K562 (cell line): ENCODE measurements around the gene HUNK. TPM values are rescaled to one million over a fixed set of nuclear protein-coding genes. Genes with fewer than 3 reads are reported as not detected.

Source experiments
- ATAC-seq: fragments of 200-7000 bp; cut with Tn5 transposase; 3 replicates; pipeline ENCODE4 v1.9.1; 2020; ENCODE audit warnings: moderate library complexity
- BruUV-seq: library from RNA; stranded (reverse); fragments of 400-500 nt; replicated peaks from 2 replicates; lab custom pipeline; 2021; lab: Mats Ljungman, UMichigan
- CTCF ChIA-PET: fragments of 300-600 bp; formaldehyde crosslinking; extraction: SDS; loops from one replicate; lab custom pipeline; 2021; ENCODE audit warnings: low intra/inter-chr PET ratio; lab: Yijun Ruan, JAX
- POLR2A ChIA-PET: fragments of 300-600, 350-650 bp; sonication (Branson Sonifier 250); formaldehyde crosslinking; extraction: SDS; loops from one replicate; lab custom pipeline; 2021; ENCODE audit warnings: antibody characterized with exemption, inconsistent platforms; lab: Yijun Ruan, JAX
- DNase-seq, 4 experiments: peaks; one replicate each; pipeline versions ENCODE4 v3.0.0 to v3.0.0-alpha.2; 2011 to 2018; ENCODE audit warnings: low spot score in 3 of 4, mixed read lengths in 3 of 4; ENCODE audit errors: extremely low read depth in 1 of 4
- FAIRE-seq: peaks from 2 replicates; lab custom pipeline; 2011; peaks lifted over from hg19 to GRCh38; lab: Jason Lieb, UNC
- H2AFZ ChIP-seq: 2 replicates; pipeline ENCODE4 v1.6.0; 2011; ENCODE audit warnings: low read depth, low read length, control low read depth, inconsistent platforms
- H3K27ac ChIP-seq: fragments of 200-600 bp; 3 replicates; pipeline ENCODE4 v1.8.0; 2011; ENCODE audit warnings: low read depth, mild to moderate bottlenecking, control low read depth, inconsistent platforms, low read length, moderate library complexity, mixed read lengths; ENCODE audit errors: extremely low read depth
- H3K27me3 ChIP-seq, 2 experiments: fragments of 300-600 bp in 1 of 2; 2 replicates in 1 of 2; 3 replicates in 1 of 2; pipeline versions ENCODE4 v1.6.0 to v1.8.0; 2011; ENCODE audit warnings: inconsistent platforms in 2 of 2, low read length in 2 of 2, mild to moderate bottlenecking in 1 of 2, mixed read lengths in 1 of 2, moderate library complexity in 1 of 2; ENCODE audit not compliant: control insufficient read depth in 2 of 2, insufficient read depth in 2 of 2
- H3K36me3 ChIP-seq: fragments of 300-600 bp; 3 replicates; pipeline ENCODE4 v1.8.0; 2011; ENCODE audit warnings: mild to moderate bottlenecking, low read length, inconsistent platforms; ENCODE audit not compliant: control insufficient read depth, insufficient read depth
- H3K4me1 ChIP-seq, 2 experiments: fragments of 200-600 bp in 1 of 2; replicated peaks in 1 of 2; 2 replicates in 1 of 2; 3 replicates in 1 of 2; pipeline versions ENCODE4 v1.5.1 to v1.8.0; 2011; ENCODE audit warnings: inconsistent platforms in 2 of 2, low read length in 2 of 2, mild to moderate bottlenecking in 1 of 2, mixed read lengths in 1 of 2, moderate library complexity in 1 of 2; ENCODE audit not compliant: control insufficient read depth in 2 of 2, insufficient read depth in 2 of 2
- H3K4me2 ChIP-seq: 2 replicates; pipeline ENCODE4 v1.6.1; 2011; ENCODE audit warnings: low read length, control low read depth, inconsistent platforms, mixed read lengths; ENCODE audit not compliant: insufficient read depth
- H3K4me3 ChIP-seq: fragments of 200-600 bp; sonication (generic), shearing (Covaris generic); 2 replicates; pipeline ENCODE4 v1.5.1; 2016; ENCODE audit warnings: control low read depth, inconsistent platforms
- H3K79me2 ChIP-seq: fragments of 200-600 bp; 3 replicates; pipeline ENCODE4 v1.8.0; 2011; ENCODE audit warnings: low read length, inconsistent platforms; ENCODE audit not compliant: control insufficient read depth, insufficient read depth
- H3K9ac ChIP-seq, 2 experiments: 2 replicates each; pipeline versions ENCODE4 v1.6.0 to v1.6.1; 2011; ENCODE audit warnings: low read depth in 2 of 2, low read length in 2 of 2, control low read depth in 1 of 2, inconsistent platforms in 1 of 2, mild to moderate bottlenecking in 1 of 2, mixed read lengths in 1 of 2; ENCODE audit not compliant: insufficient read depth in 1 of 2
- H3K9me1 ChIP-seq: one replicate; pipeline ENCODE4 v1.6.0; 2011; ENCODE audit warnings: inconsistent platforms, mild to moderate bottlenecking, low read length, moderate library complexity; ENCODE audit not compliant: control insufficient read depth, insufficient read depth
- H3K9me3 ChIP-seq: replicated peaks from 2 replicates; pipeline ENCODE4 v1.5.1; 2011; ENCODE audit warnings: low read depth, low read length, inconsistent platforms; ENCODE audit not compliant: control insufficient read depth, insufficient read depth
- H4K20me1 ChIP-seq: replicated peaks from 2 replicates; pipeline ENCODE4 v1.6.1; 2011; ENCODE audit warnings: low read length, inconsistent platforms, mixed read lengths; ENCODE audit not compliant: control insufficient read depth, insufficient read depth
- CHCHD3 ChIP-seq: fragments of 250-450 bp; sonication (Bioruptor Pico); IDR thresholded peaks from 2 replicates; pipeline ENCODE4 v2.1.2; 2022; ENCODE audit warnings: mild to moderate bottlenecking
- HMBOX1 ChIP-seq: sonication (generic); IDR thresholded peaks from 2 replicates; pipeline ENCODE4 v1.6.1; 2016
- NFIX ChIP-seq: fragments of 250-450 bp; sonication (Bioruptor Pico); IDR thresholded peaks from 2 replicates; pipeline ENCODE4 v1.4.0; 2020; ENCODE audit warnings: low read depth, mild to moderate bottlenecking, moderate library complexity
- OTX1 ChIP-seq: fragments of 450-650 bp; formaldehyde crosslinking; IDR thresholded peaks from 2 replicates; pipeline ENCODE4 v1.4.0; 2022; ENCODE audit warnings: mild to moderate bottlenecking
- SFPQ ChIP-seq: fragments of 200-400 bp; formaldehyde crosslinking; IDR thresholded peaks from 2 replicates; pipeline ENCODE4 v1.6.1; 2017; ENCODE audit warnings: mild to moderate bottlenecking, low read depth, low read length, moderate library complexity
- WGBS: fragments of 100-300 bp; shearing (Covaris generic); methylation state at CpG from one replicate; pipeline ENCODE4 v1.1.6; 2016; ENCODE audit warnings: low coverage, mixed read lengths; ENCODE audit not compliant: insufficient coverage; ENCODE audit errors: missing lambda C conversion rate; 5-methylcytosine and 5-hydroxymethylcytosine counted together
- in situ Hi-C: fragments of 300-500 bp; cut with MboI; formaldehyde crosslinking; loops from 4 replicates; pipeline ENCODE4 v1.15.0; 2018; ENCODE audit warnings: inconsistent platforms, mixed read lengths
- intact Hi-C: fragments of 100-400 bp; cut with micrococcal nuclease; formaldehyde crosslinking; loops from 2 replicates; pipeline ENCODE4 v1.14.2; 2022
- polyA plus RNA-seq, 8 experiments: library from polyadenylated mRNA; depleted of rRNA in 4 of 8; stranded (reverse) in 5 of 8; unstranded in 3 of 8; fragments of >200 nt; fragmentation: Nextera tagmentation in 2 of 8; fragmentation: Illumina TruSeq in 1 of 8; extraction: Ambion mirVana in 2 of 8; extraction: Trizol in 1 of 8; gene quantifications; 2 replicates each; pipeline versions ENCODE4 v1.2.1 to v1.2.3, GENCODE V29; 2011 to 2014; ENCODE audit warnings: inconsistent platforms in 1 of 8, missing spikeins in 1 of 8
- total RNA-seq, 7 experiments: library from RNA; depleted of rRNA in 6 of 7; stranded (reverse); fragments of >200 nt in 6 of 7; fragmentation: Illumina TruSeq in 2 of 7; extraction: Trizol in 2 of 7; gene quantifications; 2 replicates each; pipeline versions ENCODE4 v1.2.1 to v1.2.3, GENCODE V29; 2011 to 2021; ENCODE audit warnings: low replicate concordance in 1 of 7
- TF ChIP-seq, protein P1 (sequence below): fragments of 250-450 bp; sonication (Bioruptor Pico); IDR thresholded peaks from 2 replicates; pipeline ENCODE4 v1.5.0; 2020; ENCODE audit warnings: mild to moderate bottlenecking, borderline replicate concordance

Gene HUNK
- total and polyA plus RNA-seq, 9 of the 15 experiments (the other 6 are each of a cell fraction or from before 2014, with no cell fraction given), result not detected

DNA sequence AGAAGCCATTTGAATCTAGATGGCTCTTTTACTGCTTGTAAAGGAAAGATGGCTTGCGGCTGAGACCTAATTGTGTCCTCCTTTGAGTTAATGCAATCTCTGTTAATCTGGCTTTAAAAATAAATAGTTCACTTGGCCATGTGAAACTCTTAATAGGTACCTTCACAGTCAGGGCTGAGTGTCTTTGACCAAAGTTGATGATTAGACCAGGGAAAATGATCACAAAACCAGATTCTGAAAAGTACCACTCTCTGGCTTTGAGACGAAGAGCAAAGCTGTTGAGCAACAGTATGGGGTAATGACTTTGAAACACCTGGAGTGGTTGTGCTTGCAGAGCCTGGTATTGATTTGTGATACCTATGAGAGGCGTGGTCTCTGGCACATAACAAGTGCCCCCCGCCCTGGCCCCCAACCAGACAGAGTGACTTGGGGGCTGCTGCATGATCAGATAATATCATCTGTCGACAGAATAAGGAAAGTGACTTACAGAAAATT lies 4.7 kb downstream of the HUNK start:
- Histone ChIP-seq H3K27me3 (peaks cover 33 to 60% of the 10 kb centered on the region in 2 experiments; a peak in 4 of 5 replicates), H2AFZ (no peak overlapping the region), H3K4me3 (no peak overlapping the region), H3K4me1 (peaks cover 0 to 20% of the 10 kb centered on the region in 2 experiments; a peak in 1 of 5 replicates), H3K27ac (no peak overlapping the region), H4K20me1 (no peaks in the 10 kb centered on the region; the same call in 1 of the 2 replicates)
- ChIA-PET POLR2A (no interaction called here), CTCF (no interaction called here)
- whole genome bisulfite sequencing, result under 1% methylated on average over 5 of the region's 5 CpGs
- no TSS peak for BruUV-seq
- in situ Hi-C loops, result no loop called here
- no peak for TF ChIP-seq NFIX
- TF ChIP-seq HMBOX1, result no peak
- TF ChIP-seq SFPQ, result no peak
- no peak for TF ChIP-seq CHCHD3 (CRISPR knock-in tag)
- TF ChIP-seq OTX1, result no peak
- TF ChIP-seq, protein P1, sequence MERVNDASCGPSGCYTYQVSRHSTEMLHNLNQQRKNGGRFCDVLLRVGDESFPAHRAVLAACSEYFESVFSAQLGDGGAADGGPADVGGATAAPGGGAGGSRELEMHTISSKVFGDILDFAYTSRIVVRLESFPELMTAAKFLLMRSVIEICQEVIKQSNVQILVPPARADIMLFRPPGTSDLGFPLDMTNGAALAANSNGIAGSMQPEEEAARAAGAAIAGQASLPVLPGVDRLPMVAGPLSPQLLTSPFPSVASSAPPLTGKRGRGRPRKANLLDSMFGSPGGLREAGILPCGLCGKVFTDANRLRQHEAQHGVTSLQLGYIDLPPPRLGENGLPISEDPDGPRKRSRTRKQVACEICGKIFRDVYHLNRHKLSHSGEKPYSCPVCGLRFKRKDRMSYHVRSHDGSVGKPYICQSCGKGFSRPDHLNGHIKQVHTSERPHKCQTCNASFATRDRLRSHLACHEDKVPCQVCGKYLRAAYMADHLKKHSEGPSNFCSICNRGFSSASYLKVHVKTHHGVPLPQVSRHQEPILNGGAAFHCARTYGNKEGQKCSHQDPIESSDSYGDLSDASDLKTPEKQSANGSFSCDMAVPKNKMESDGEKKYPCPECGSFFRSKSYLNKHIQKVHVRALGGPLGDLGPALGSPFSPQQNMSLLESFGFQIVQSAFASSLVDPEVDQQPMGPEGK (CRISPR knock-in tag), result no peak
- TF ChIP-seq, all 486 proteins: peak for 0
- H3K4me2 ChIP-seq, result no peak overlapping the region
- H3K9me3 ChIP-seq, result no peaks in the 10 kb centered on the region
- no peaks in the 10 kb centered on the region for H3K9me1 ChIP-seq
- ATAC-seq, result no peak
- no peaks in the 10 kb centered on the region for H3K79me2 ChIP-seq
- FAIRE-seq, result no peak
- no peak for DNase-seq
- H3K36me3 ChIP-seq, result no peaks in the 10 kb centered on the region
- intact Hi-C loops, result no loop called here
- H3K9ac ChIP-seq, result no peak overlapping the region
